Left kidney (tissue), 2 donors: Measurements from ENCODE around the gene AXL. TPM values are rescaled to one million over a fixed set of nuclear protein-coding genes. Genes with fewer than 3 reads are reported as not detected.
A peak's percentile ranks its signal among the peaks of the same experiment; 100 is the strongest.

ENCODE experiments used
- DNase-seq: peaks from one replicate; pipeline ENCODE4 v3.0.0-alpha.2; 2013
- polyA plus RNA-seq: library from polyadenylated mRNA; unstranded; fragments of 120-200 nt; gene quantifications from one replicate; pipeline ENCODE4 v1.2.1, GENCODE V29; 2013; ENCODE audit not compliant: insufficient read length

Gene AXL
- polyA plus RNA-seq, 1 donor = 35.4 TPM

- no peak for DNase-seq
Observed at GRCh38 chr19:41307090-41307875, 88.3 kb downstream of the AXL start.

- DNase-seq = no peak
Observed at GRCh38 chr19:41307954-41308449, 89.0 kb downstream of the AXL start.

- peak; percentile 92 for DNase-seq
Observed at GRCh38 chr19:41308450-41309179, 89.6 kb downstream of the AXL start.

- DNase-seq = no peak
Observed at GRCh38 chr19:41309180-41310032, 90.4 kb downstream of the AXL start.

- DNase-seq = peak; percentile 90
Observed at GRCh38 chr19:41310033-41310831, 91.2 kb downstream of the AXL start, which contains the start of gene CCDC97. Gene CCDC97, plus strand, starts transcription at chr19:41310172. Its CDS starts 139 bp downstream, at chr19:41310311.

GRCh38 chr19:41311072-41311471, 92.0 kb downstream of the AXL start:
- no peak for DNase-seq

Other genes starting within 250 kb of the AXL start
- gene CYP2B6, start 227.9 kb upstream of the AXL start, polyA plus RNA-seq = 3.6 TPM
- not detected for gene CYP2A13, start 130.8 kb upstream of the AXL start, polyA plus RNA-seq
- 0.28 TPM for gene CYP2F1, start 104.8 kb upstream of the AXL start, polyA plus RNA-seq
- 0.52 TPM for gene CYP2S1, start 26.0 kb upstream of the AXL start, polyA plus RNA-seq
- 214 TPM for gene HNRNPUL1, start 45.1 kb downstream of the AXL start, polyA plus RNA-seq
- gene CCDC97, start 90.9 kb downstream of the AXL start, polyA plus RNA-seq = 31.0 TPM
- 30.8 TPM for gene TGFB1, start 134.7 kb downstream of the AXL start, polyA plus RNA-seq
- gene B9D2, start 144.9 kb downstream of the AXL start, polyA plus RNA-seq = 7.3 TPM
- gene TMEM91, start 157.3 kb downstream of the AXL start, polyA plus RNA-seq = 19.5 TPM
- gene EXOSC5, start 178.1 kb downstream of the AXL start, polyA plus RNA-seq = 13.9 TPM
- 31.1 TPM for gene BCKDHA, start 178.6 kb downstream of the AXL start, polyA plus RNA-seq
- gene B3GNT8, start 208.2 kb downstream of the AXL start, polyA plus RNA-seq = 3.0 TPM
- 55.7 TPM for gene DMAC2, start 220.7 kb downstream of the AXL start, polyA plus RNA-seq
- gene ERICH4, start 223.9 kb downstream of the AXL start, polyA plus RNA-seq = 6.3 TPM